Measurements from ENCODE around the gene PPARA. TPM values are rescaled to one million over a fixed set of nuclear protein-coding genes. Genes with fewer than 3 reads are reported as not detected.

Gene PPARA
- total RNA-seq, 2 experiments from 2014 or later, result 6.2 to 8.9 TPM

GRCh38 chr22:46139895-46140350 lies 10.4 kb upstream of the PPARA start:
- Mint-ChIP-seq H3K36me3 (ENCODE audit: low read depth) (no peaks in the 10 kb centered on the region), H3K27ac (no peak overlapping the region), H3K27me3 (no peaks in the 10 kb centered on the region), H3K9me3 (ENCODE audit: low read depth) (no peaks in the 10 kb centered on the region), H3K4me3 (no peak overlapping the region), H3K4me1 (no peaks in the 10 kb centered on the region)
- CTCF ChIA-PET, result no interaction called here
- intact Hi-C loops (cut with DNase I, micrococcal nuclease), result no loop called here
- DNase-seq, result no peak
- ATAC-seq, result no peak
- POLR2A ChIA-PET, result no interaction called here

DNA sequence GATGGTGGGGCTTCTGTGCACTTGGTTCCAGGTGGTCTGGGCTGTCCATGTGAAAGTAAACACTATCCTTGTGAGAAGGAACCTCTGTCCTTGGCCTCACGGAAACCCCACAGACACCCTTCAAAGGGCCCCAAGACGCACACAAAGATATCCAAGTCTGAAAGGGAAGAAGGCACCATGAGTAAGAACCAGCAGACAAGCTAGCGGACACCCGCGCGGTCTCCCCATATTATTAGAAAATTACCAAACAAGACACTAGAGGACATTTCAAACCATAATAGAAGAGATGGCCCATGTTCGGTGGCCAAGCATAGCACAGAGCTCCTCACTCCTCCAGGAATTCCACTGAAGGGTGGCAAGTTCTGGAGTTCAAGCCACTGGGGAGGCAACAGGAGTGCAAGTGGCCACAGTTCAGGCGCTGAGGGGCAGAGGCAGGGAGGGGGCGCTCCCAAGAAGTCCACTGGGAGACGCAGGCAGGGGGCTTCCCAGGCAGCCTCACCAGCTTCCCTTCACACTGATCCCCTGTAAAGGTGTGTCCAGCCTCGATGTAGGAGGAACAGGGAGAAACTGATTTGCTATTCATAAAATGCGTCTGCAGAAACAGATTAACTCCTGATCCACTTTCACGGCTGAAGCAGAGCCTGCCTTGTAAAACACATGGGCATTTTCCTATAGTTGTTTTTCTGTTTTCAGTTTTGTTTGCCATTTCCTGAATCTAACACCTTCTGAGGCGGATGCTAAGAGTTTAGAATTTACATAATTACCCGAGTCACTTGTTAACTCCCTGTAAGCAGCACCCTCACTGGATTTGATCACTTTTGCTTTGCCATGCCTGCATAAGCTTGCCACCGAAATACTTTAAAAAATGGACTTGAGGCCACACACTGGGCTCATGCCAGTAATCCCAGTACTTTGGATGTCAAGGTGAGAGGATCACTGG lies 9.1 kb upstream of the PPARA start:
- Mint-ChIP-seq H3K36me3 (ENCODE audit: low read depth) (no peaks in the 10 kb centered on the region), H3K27me3 (no peaks in the 10 kb centered on the region), H3K27ac (no peak overlapping the region), H3K4me1 (no peaks in the 10 kb centered on the region), H3K9me3 (ENCODE audit: low read depth) (no peaks in the 10 kb centered on the region), H3K4me3 (no peak overlapping the region)
- ChIA-PET CTCF (no interaction called here), POLR2A (no interaction called here)
- intact Hi-C loops (cut with DNase I, micrococcal nuclease), result no loop called here
- ATAC-seq, result no peak
- no peak for DNase-seq

DNA sequence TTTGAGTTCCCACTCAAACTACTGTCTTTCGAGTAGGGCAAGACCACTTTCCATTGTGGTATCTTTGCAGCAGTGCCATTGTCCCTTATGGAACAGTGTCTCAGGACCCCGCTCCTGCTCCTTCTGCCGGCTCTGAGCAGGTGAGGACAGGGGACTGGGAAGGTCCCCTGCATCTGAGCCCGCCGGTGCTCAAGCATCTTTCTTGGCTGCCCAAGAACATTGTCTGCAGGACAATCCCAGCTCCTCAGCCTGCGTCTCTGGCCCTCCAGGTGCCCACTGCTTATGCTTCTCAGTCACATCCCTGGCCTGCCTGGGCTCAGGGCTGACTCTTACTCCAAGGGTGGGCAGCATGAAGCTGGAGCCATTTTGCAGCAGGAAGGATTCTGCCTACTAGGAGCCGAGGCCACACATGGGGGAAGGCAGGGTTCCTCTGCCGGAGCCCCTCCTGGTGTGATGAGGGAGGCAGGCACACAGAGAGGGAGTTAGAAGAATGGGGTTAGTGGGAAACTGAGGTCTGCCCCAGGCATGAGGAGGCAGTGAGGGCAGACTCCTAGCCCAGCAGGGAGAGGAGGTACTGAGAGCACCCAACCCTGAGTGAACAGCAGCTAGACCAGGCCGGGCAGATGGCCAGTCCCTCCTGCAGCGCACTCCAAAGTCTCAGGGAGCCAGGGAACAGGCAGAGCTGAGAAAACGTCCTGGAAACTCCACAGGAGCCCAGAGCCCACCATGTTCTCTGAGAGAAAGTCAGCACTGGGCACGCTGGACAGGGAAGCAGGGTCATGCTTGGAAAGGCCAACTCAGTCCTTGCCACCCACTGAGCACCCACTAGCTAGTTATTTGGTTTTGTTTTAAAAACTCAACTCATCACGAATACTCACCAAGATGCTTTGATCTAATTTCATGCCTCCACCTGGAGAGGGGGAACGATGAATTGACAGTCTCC lies 7.5 kb upstream of the PPARA start:
- H3K4me3 Mint-ChIP-seq, result no peak overlapping the region
- intact Hi-C loops (cut with DNase I, micrococcal nuclease), result no loop called here
- H3K4me1 Mint-ChIP-seq, result no peaks in the 10 kb centered on the region
- no peaks in the 10 kb centered on the region for H3K9me3 Mint-ChIP-seq (ENCODE audit: low read depth)
- ChIA-PET POLR2A (no interaction called here), CTCF (interaction anchor here (1.1 kb wide), 1 partner anchor 130 kb away, joined by 3 read pairs; no protein-coding TSS in a partner anchor)
- ATAC-seq, result no peak
- no peak overlapping the region for H3K27ac Mint-ChIP-seq
- H3K36me3 Mint-ChIP-seq (ENCODE audit: low read depth), result no peaks in the 10 kb centered on the region
- DNase-seq, result no peak
- H3K27me3 Mint-ChIP-seq, result no peaks in the 10 kb centered on the region

DNA sequence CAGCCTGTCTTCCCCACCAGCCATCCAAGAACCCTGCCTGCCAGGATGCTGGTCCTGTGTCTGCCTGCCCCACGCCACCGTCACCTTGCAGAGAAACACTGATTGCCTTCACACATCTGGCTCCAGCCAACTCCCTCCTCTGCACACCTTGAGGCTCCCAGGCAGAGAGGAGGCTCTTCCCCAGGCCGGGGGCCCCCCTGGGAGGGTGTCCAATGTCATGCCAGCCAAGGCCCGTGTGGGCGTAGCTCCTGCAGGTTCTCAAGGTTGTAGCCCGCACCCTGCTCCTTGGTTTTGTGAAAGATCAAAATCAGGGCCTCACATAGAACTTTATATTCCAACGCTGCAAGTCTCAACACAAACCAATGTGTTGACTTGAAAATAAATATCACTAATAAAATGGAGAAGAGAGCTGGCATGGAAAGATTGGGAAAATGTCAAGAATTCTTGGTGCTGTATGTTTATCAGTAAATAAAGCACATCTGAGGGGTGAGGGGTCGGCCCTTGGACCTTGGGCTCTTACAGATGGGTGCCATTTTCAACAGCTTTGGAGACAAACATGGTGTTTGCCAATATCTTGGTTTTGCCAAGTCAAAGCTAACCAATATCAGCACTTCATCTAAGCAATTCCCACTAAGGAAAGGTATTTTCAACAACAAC lies 6.7 kb upstream of the PPARA start:
- ChIA-PET POLR2A (no interaction called here), CTCF (interaction anchor here (0.6 to 1.1 kb wide), 3 partner anchors 131 to 164 kb away, joined by 3 to 4 read pairs (median 3); no protein-coding TSS in a partner anchor)
- H3K27ac Mint-ChIP-seq, result no peak overlapping the region
- intact Hi-C loops (cut with DNase I, micrococcal nuclease), result no loop called here
- H3K27me3 Mint-ChIP-seq, result no peaks in the 10 kb centered on the region
- H3K4me1 Mint-ChIP-seq, result no peaks in the 10 kb centered on the region
- ATAC-seq, result no peak
- no peaks in the 10 kb centered on the region for H3K9me3 Mint-ChIP-seq (ENCODE audit: low read depth)
- H3K4me3 Mint-ChIP-seq, result no peak overlapping the region
- DNase-seq, result no peak
- H3K36me3 Mint-ChIP-seq (ENCODE audit: low read depth), result no peaks in the 10 kb centered on the region

- H3K4me3 Mint-ChIP-seq, result no peak overlapping the region
- peaks cover 8% of the 10 kb centered on the region for H3K4me1 Mint-ChIP-seq
- DNase-seq (no peak), ATAC-seq (no peak)
- intact Hi-C loops (cut with DNase I, micrococcal nuclease), result no loop called here
- POLR2A ChIA-PET, result no interaction called here
- H3K9me3 Mint-ChIP-seq (ENCODE audit: low read depth), result no peaks in the 10 kb centered on the region
- H3K27me3 Mint-ChIP-seq, result peaks cover 7% of the 10 kb centered on the region
- H3K36me3 Mint-ChIP-seq (ENCODE audit: low read depth), result no peaks in the 10 kb centered on the region
- CTCF ChIA-PET, result no interaction called here
- no peak overlapping the region for H3K27ac Mint-ChIP-seq
These were observed 4.9 kb upstream of the PPARA start for GRCh38 chr22:46145361-46145851.

DNA sequence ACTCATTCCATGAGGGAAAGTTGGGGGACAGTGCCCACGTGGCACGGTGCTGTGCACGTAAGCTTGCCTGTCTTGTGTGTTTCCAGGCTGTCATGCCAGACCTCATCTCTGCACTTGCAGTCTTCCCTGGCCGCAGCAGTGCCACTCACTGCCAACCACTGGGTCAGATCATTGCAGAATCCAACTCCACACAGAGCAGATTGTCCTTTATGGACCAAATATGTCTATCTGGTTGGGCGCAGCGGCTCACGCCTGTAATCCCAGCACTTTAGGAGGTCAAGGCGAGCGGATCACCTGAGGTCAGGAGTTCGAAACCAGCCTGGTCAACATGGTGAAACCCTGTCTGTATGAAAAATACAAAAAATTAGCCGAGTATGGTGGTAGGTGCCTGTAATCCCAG lies 4.4 kb upstream of the PPARA start:
- ChIA-PET POLR2A (no interaction called here), CTCF (no interaction called here)
- H3K36me3 Mint-ChIP-seq (ENCODE audit: low read depth), result no peaks in the 10 kb centered on the region
- intact Hi-C loops (cut with DNase I, micrococcal nuclease), result no loop called here
- peaks cover 7% of the 10 kb centered on the region for H3K27me3 Mint-ChIP-seq
- no peak overlapping the region for H3K27ac Mint-ChIP-seq
- no peak for DNase-seq
- H3K4me3 Mint-ChIP-seq, result no peak overlapping the region
- no peaks in the 10 kb centered on the region for H3K9me3 Mint-ChIP-seq (ENCODE audit: low read depth)
- peaks cover 8% of the 10 kb centered on the region for H3K4me1 Mint-ChIP-seq
- no peak for ATAC-seq

- H3K36me3 Mint-ChIP-seq (ENCODE audit: low read depth), result no peaks in the 10 kb centered on the region
- CTCF ChIA-PET, result no interaction called here
- intact Hi-C loops (cut with DNase I, micrococcal nuclease), result no loop called here
These were observed 4.0 kb upstream of the PPARA start for GRCh38 chr22:46146329-46146728.

GRCh38 chr22:46147061-46147460 lies 3.3 kb upstream of the PPARA start:
- Mint-ChIP-seq H3K4me3 (no peak overlapping the region), H3K27ac (no peak overlapping the region), H3K9me3 (ENCODE audit: low read depth) (no peaks in the 10 kb centered on the region), H3K36me3 (ENCODE audit: low read depth) (peaks cover 2% of the 10 kb centered on the region), H3K27me3 (peaks cover 7% of the 10 kb centered on the region), H3K4me1 (peaks cover 13% of the 10 kb centered on the region)
- DNase-seq (no peak), ATAC-seq (no peak)
- ChIA-PET POLR2A (interaction anchor here (1.4 kb wide), 1 partner anchor 9 kb away, joined by 3 read pairs; no protein-coding TSS in a partner anchor), CTCF (interaction anchor here (0.8 kb wide), 1 partner anchor 489 kb away, joined by 4 read pairs; no protein-coding TSS in a partner anchor)
- intact Hi-C loops (cut with DNase I, micrococcal nuclease), result no loop called here

More at GRCh38 chr22:46146329-46146728, 4.0 kb upstream of the PPARA start:
- Mint-ChIP-seq H3K27ac (no peak overlapping the region), H3K27me3 (peaks cover 7% of the 10 kb centered on the region), H3K9me3 (ENCODE audit: low read depth) (no peaks in the 10 kb centered on the region), H3K4me1 (peaks cover 8% of the 10 kb centered on the region), H3K4me3 (no peak overlapping the region)
- POLR2A ChIA-PET, result no interaction called here
- DNase-seq (no peak), ATAC-seq (no peak)

DNA sequence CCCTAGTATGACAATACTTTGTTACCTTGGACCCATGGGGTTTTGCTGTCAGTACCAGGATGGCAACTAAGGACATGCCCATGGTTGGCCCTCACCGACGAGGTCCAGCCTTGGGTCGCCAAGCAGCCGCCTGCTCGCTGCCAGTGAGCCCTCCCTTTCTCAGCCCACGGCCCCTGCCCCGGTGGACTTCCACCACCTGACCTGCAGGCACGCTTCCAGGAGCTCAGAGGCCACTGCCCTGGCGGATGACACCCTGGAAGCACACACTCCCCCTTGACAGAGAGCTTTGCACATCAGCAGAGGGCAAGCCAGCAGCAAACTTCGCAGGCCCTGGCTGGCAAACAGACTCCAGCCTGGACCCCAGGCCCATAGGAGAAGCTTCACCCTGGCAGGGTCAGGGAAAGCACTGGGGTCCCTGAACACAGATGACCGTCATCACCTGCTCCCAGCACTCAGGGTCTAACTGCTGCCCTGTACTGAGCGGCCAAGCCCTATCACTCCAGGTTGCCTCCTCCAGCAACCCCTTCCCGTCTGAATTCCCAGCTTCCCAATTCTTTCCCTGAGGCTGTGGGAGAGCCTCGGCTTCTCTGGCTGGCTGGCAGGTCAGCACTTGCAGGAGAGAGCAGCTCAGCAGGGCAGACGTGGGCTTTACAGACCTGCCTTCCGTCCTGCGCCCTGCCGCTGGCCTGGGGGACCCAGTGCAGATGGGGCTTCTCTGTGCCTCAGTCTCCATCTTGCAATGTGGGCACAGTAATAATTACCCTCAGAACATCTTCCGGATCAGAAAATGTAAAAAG lies 2.7 kb upstream of the PPARA start:
- ATAC-seq (no peak), DNase-seq (no peak)
- H3K36me3 Mint-ChIP-seq (ENCODE audit: low read depth), result peaks cover 7% of the 10 kb centered on the region
- H3K9me3 Mint-ChIP-seq (ENCODE audit: low read depth), result no peaks in the 10 kb centered on the region
- CTCF ChIA-PET, result interaction anchor here (0.8 to 1.0 kb wide), 2 partner anchors 65 to 489 kb away, joined by 3 to 4 read pairs; no protein-coding TSS in a partner anchor
- intact Hi-C loops (cut with DNase I, micrococcal nuclease), result no loop called here
- POLR2A ChIA-PET, result interaction anchor here (1.1 to 1.4 kb wide), 2 partner anchors 9 to 100 kb away, joined by 3 to 4 read pairs; no protein-coding TSS in a partner anchor
- peaks cover 7% of the 10 kb centered on the region for H3K27me3 Mint-ChIP-seq
- no peak overlapping the region for H3K27ac Mint-ChIP-seq
- no peak overlapping the region for H3K4me3 Mint-ChIP-seq
- H3K4me1 Mint-ChIP-seq, result peaks cover 13% of the 10 kb centered on the region

- Mint-ChIP-seq H3K27ac (no peak overlapping the region), H3K4me1 (peaks cover 13% of the 10 kb centered on the region), H3K36me3 (ENCODE audit: low read depth) (peaks cover 9% of the 10 kb centered on the region), H3K9me3 (ENCODE audit: low read depth) (no peaks in the 10 kb centered on the region), H3K4me3 (no peak overlapping the region), H3K27me3 (peaks cover 7% of the 10 kb centered on the region)
- ChIA-PET CTCF (interaction anchor here (1.0 kb wide), 1 partner anchor 66 kb away, joined by 3 read pairs; no protein-coding TSS in a partner anchor), POLR2A (interaction anchor here (1.1 to 1.4 kb wide), 2 partner anchors 8 to 100 kb away, joined by 3 to 4 read pairs; no protein-coding TSS in a partner anchor)
- DNase-seq (no peak), ATAC-seq (no peak)
- intact Hi-C loops (cut with DNase I, micrococcal nuclease), result no loop called here
These were observed 2.0 kb upstream of the PPARA start for GRCh38 chr22:46148336-46148735.
